Loucy (cell line): ENCODE data around the gene ARGLU1.

ENCODE experiments used
- H2AFZ ChIP-seq: fragments of 200-600 bp; sonication (generic); 2 replicates; pipeline ENCODE4 v1.6.0; 2016; ENCODE audit warnings: antibody characterized with exemption, mild to moderate bottlenecking, low read length, moderate library complexity
- H3F3A ChIP-seq: fragments of 200-600 bp; 2 replicates; pipeline ENCODE4 v1.6.0; 2016; ENCODE audit warnings: antibody characterized with exemption, low read depth, mild to moderate bottlenecking
- H3K27me3 ChIP-seq: fragments of 200-600 bp; sonication (generic); 2 replicates; pipeline ENCODE4 v1.6.1; 2014; ENCODE audit warnings: low read length, mild to moderate bottlenecking; ENCODE audit not compliant: insufficient read depth, poor library complexity, severe bottlenecking
- H3K36me3 ChIP-seq: fragments of 200-600 bp; sonication (generic); 2 replicates; pipeline ENCODE4 v1.6.1; 2016; ENCODE audit warnings: low read length; ENCODE audit not compliant: insufficient read depth
- H3K4me1 ChIP-seq: fragments of 200-600 bp; sonication (generic); 2 replicates; pipeline ENCODE4 v1.5.1; 2014; ENCODE audit warnings: low read length, mild to moderate bottlenecking; ENCODE audit not compliant: insufficient read depth, poor library complexity, severe bottlenecking
- H3K4me2 ChIP-seq: fragments of 200-600 bp; sonication (generic); 2 replicates; pipeline ENCODE4 v1.6.0; 2014; ENCODE audit warnings: antibody characterized with exemption, low read length, low read depth, mild to moderate bottlenecking; ENCODE audit not compliant: poor library complexity, severe bottlenecking
- H3K4me3 ChIP-seq: fragments of 200-600 bp; sonication (generic); 2 replicates; pipeline ENCODE4 v1.5.1; 2014; ENCODE audit warnings: low read length, mild to moderate bottlenecking, mixed read lengths; ENCODE audit not compliant: poor library complexity, severe bottlenecking
- H3K79me2 ChIP-seq: fragments of 200-600 bp; sonication (generic); 2 replicates; pipeline ENCODE4 v1.6.1; 2014; ENCODE audit warnings: low read length; ENCODE audit not compliant: insufficient read depth
- H3K9ac ChIP-seq: fragments of 200-600 bp; sonication (generic); 2 replicates; pipeline ENCODE4 v1.6.0; 2014; ENCODE audit warnings: mild to moderate bottlenecking, low read depth, low read length, moderate library complexity; ENCODE audit not compliant: poor library complexity, severe bottlenecking
- H3K9me2 ChIP-seq: fragments of 200-600 bp; sonication (generic); replicated peaks from 2 replicates; pipeline ENCODE4 v1.6.1; 2016; ENCODE audit warnings: low read depth, low read length, mixed read lengths
- H3K9me3 ChIP-seq: fragments of 200-600 bp; sonication (generic); 2 replicates; pipeline ENCODE4 v1.6.1; 2014; ENCODE audit warnings: mild to moderate bottlenecking, antibody characterized with exemption, low read length, low read depth; ENCODE audit not compliant: insufficient read depth
- H4K20me1 ChIP-seq: fragments of 200-600 bp; sonication (generic); 2 replicates; pipeline ENCODE4 v1.6.0; 2014; ENCODE audit warnings: antibody characterized with exemption, low read length, mild to moderate bottlenecking; ENCODE audit not compliant: insufficient read depth, poor library complexity, severe bottlenecking
- EZH2phosphoT487 ChIP-seq: fragments of 200-600 bp; IDR thresholded peaks from 2 replicates; pipeline ENCODE4 v1.6.1; 2018; ENCODE audit warnings: antibody characterized with exemption, mild to moderate bottlenecking, moderate library complexity, borderline replicate concordance
- TF ChIP-seq, protein P1 (sequence below): fragments of 200-600 bp; sonication (generic); conservative IDR thresholded peaks from 2 replicates; pipeline ENCODE4 v1.5.1; 2014; ENCODE audit warnings: mild to moderate bottlenecking, antibody characterized with exemption, low read length

Gene ARGLU1

DNA sequence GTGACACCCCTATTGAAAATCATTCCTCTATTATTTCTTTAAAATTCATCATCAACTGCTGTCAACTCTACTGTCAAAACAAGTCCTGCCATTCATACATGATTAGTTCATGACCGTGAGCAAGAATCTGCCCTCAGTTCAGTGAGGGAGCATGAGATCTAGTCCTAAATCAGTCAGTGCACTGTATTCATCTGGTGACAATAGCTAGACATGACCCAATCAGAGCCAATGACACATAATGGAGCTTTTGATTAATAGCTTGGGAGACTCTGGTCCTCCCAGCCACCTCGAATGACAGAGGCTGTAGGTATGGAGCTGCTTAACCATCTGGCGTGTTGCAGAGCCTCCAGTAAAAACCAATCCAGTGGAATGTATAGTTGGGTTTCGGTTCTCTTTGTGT lies 46.9 kb upstream of the ARGLU1 start:
- Histone ChIP-seq H3F3A (no peaks in the 10 kb centered on the region), H3K4me3 (no peak overlapping the region), H3K9ac (no peak overlapping the region), H4K20me1 (no peaks in the 10 kb centered on the region), H3K4me1 (no peaks in the 10 kb centered on the region), H3K79me2 (no peaks in the 10 kb centered on the region), H3K4me2 (no peak overlapping the region), H3K9me2 (no peaks in the 10 kb centered on the region), H2AFZ (no peak overlapping the region), H3K36me3 (no peaks in the 10 kb centered on the region), H3K9me3 (no peaks in the 10 kb centered on the region), H3K27me3 (no peaks in the 10 kb centered on the region)
- no peak for TF ChIP-seq EZH2phosphoT487
- TF ChIP-seq, protein P1, sequence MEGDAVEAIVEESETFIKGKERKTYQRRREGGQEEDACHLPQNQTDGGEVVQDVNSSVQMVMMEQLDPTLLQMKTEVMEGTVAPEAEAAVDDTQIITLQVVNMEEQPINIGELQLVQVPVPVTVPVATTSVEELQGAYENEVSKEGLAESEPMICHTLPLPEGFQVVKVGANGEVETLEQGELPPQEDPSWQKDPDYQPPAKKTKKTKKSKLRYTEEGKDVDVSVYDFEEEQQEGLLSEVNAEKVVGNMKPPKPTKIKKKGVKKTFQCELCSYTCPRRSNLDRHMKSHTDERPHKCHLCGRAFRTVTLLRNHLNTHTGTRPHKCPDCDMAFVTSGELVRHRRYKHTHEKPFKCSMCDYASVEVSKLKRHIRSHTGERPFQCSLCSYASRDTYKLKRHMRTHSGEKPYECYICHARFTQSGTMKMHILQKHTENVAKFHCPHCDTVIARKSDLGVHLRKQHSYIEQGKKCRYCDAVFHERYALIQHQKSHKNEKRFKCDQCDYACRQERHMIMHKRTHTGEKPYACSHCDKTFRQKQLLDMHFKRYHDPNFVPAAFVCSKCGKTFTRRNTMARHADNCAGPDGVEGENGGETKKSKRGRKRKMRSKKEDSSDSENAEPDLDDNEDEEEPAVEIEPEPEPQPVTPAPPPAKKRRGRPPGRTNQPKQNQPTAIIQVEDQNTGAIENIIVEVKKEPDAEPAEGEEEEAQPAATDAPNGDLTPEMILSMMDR, result no peak

DNA sequence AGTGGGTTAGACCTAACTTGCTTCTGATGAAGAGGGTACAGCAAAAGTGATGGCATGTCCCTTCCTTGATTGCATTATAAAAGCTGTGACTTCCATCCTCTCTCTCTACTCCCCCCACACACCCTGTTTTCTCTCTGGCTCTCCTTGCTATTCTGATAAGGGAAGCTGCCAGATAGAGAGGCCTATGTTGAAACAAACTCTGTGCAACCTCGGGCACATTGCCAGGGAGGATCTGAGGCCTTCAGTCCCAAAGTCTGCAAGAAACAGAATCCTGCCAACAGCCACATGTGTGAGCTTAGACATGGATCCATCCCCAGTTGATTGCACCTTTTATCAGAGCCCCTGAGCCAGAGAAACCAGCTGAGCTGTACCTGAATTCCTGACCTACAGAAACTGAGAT lies 44.8 kb upstream of the ARGLU1 start:
- TF ChIP-seq EZH2phosphoT487, result no peak
- TF ChIP-seq, protein P1, result no peak
- Histone ChIP-seq H3F3A (no peaks in the 10 kb centered on the region), H3K4me2 (no peak overlapping the region), H3K4me1 (no peaks in the 10 kb centered on the region), H3K27me3 (no peaks in the 10 kb centered on the region), H3K9me3 (no peaks in the 10 kb centered on the region), H2AFZ (no peak overlapping the region), H3K36me3 (no peaks in the 10 kb centered on the region), H3K4me3 (no peak overlapping the region), H3K9me2 (no peaks in the 10 kb centered on the region), H4K20me1 (no peaks in the 10 kb centered on the region), H3K79me2 (no peaks in the 10 kb centered on the region), H3K9ac (no peak overlapping the region)

DNA sequence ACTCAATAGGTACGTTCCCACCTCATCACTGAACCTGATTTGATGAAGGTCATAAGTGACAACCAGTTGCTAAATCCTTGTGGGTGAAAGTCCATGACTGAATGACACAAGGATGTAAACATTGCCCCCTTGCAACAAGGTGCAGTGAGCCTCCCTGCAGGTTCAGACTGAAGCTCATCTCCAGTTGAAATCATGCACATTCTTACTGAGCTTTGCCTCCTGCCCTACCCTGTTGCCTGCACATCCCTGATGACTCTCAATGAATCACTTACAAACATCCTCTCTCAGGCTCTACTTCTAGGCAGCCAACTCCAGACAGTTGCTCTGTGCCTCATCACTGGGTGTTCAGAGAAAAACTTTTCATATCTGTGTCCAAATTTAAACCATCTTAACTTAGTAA lies 42.5 kb upstream of the ARGLU1 start:
- TF ChIP-seq EZH2phosphoT487, result no peak
- TF ChIP-seq, protein P1, result no peak
- Histone ChIP-seq H3K9me3 (no peaks in the 10 kb centered on the region), H3K79me2 (no peaks in the 10 kb centered on the region), H3K9me2 (no peaks in the 10 kb centered on the region), H3K4me1 (no peaks in the 10 kb centered on the region), H3K4me2 (no peak overlapping the region), H4K20me1 (no peaks in the 10 kb centered on the region), H3K4me3 (no peak overlapping the region), H3K36me3 (no peaks in the 10 kb centered on the region), H3F3A (no peaks in the 10 kb centered on the region), H3K9ac (no peak overlapping the region), H3K27me3 (no peaks in the 10 kb centered on the region), H2AFZ (no peak overlapping the region)
